HG03460 (cell line): ENCODE results near the gene GOLT1A.

ENCODE experiments used
- ATAC-seq: cut with Tn5 transposase; IDR thresholded peaks from one replicate; pipeline ENCODE4 v1.9.1; 2021; ENCODE audit not compliant: unreplicated experiment

The GOLT1A gene

GRCh38 chr1:204221271-204221670 is 7.5 kb upstream of the GOLT1A start:
- ATAC-seq: no peak

- ATAC-seq: no peak
These were observed 6.3 kb upstream of the GOLT1A start for GRCh38 chr1:204219971-204220616.

GRCh38 chr1:204218552-204218951 is 4.8 kb upstream of the GOLT1A start:
- no peak for ATAC-seq

GRCh38 chr1:204217648-204218000 is 3.8 kb upstream of the GOLT1A start:
- ATAC-seq: no peak

GRCh38 chr1:204216880-204217647 is 3.3 kb upstream of the GOLT1A start:
- no peak for ATAC-seq

GRCh38 chr1:204216236-204216635 is 2.4 kb upstream of the GOLT1A start:
- ATAC-seq: no peak

- ATAC-seq: no peak
These were observed 1.1 kb downstream of the GOLT1A start for GRCh38 chr1:204212715-204213114.

- ATAC-seq: no peak
These were observed 2.7 kb downstream of the GOLT1A start for GRCh38 chr1:204211046-204211445.

GRCh38 chr1:204207136-204207616 is 6.6 kb downstream of the GOLT1A start:
- no peak for ATAC-seq

- no peak for ATAC-seq
These were observed 7.7 kb downstream of the GOLT1A start for GRCh38 chr1:204206121-204206520.

GRCh38 chr1:204205486-204205885 is 8.3 kb downstream of the GOLT1A start:
- ATAC-seq: no peak

GRCh38 chr1:204204944-204205343 is 8.8 kb downstream of the GOLT1A start:
- ATAC-seq: no peak

GRCh38 chr1:204203206-204203767 is 10.5 kb downstream of the GOLT1A start:
- no peak for ATAC-seq

- ATAC-seq: no peak
These were observed 11.3 kb downstream of the GOLT1A start for GRCh38 chr1:204202481-204202880.

GRCh38 chr1:204201348-204202040 is 12.3 kb downstream of the GOLT1A start:
- no peak for ATAC-seq

- ATAC-seq: no peak
These were observed 14.2 kb downstream of the GOLT1A start for GRCh38 chr1:204199579-204199978.

GRCh38 chr1:204198348-204199340 is 15.1 kb downstream of the GOLT1A start:
- no peak for ATAC-seq

GRCh38 chr1:204197068-204197467 is 16.7 kb downstream of the GOLT1A start:
- ATAC-seq: no peak

GRCh38 chr1:204196068-204196795 is 17.6 kb downstream of the GOLT1A start, which contains the start of gene KISS1:
TSS of gene KISS1 (minus strand) at chr1:204196491. CDS start at chr1:204192876, 3,615 bp downstream.
- ATAC-seq: no peak

- no peak for ATAC-seq
These were observed 19.0 kb downstream of the GOLT1A start for GRCh38 chr1:204194771-204195170.
